ENCODE results near the gene BHLHE40. TPM values are rescaled to one million over a fixed set of nuclear protein-coding genes. Genes with fewer than 3 reads are reported as not detected.

The BHLHE40 gene
- total and polyA plus RNA-seq, 2 of the 13 experiments (the other 11 are each of a cell fraction or from before 2014, with no cell fraction given) = 1.8 to 51.0 TPM

DNA sequence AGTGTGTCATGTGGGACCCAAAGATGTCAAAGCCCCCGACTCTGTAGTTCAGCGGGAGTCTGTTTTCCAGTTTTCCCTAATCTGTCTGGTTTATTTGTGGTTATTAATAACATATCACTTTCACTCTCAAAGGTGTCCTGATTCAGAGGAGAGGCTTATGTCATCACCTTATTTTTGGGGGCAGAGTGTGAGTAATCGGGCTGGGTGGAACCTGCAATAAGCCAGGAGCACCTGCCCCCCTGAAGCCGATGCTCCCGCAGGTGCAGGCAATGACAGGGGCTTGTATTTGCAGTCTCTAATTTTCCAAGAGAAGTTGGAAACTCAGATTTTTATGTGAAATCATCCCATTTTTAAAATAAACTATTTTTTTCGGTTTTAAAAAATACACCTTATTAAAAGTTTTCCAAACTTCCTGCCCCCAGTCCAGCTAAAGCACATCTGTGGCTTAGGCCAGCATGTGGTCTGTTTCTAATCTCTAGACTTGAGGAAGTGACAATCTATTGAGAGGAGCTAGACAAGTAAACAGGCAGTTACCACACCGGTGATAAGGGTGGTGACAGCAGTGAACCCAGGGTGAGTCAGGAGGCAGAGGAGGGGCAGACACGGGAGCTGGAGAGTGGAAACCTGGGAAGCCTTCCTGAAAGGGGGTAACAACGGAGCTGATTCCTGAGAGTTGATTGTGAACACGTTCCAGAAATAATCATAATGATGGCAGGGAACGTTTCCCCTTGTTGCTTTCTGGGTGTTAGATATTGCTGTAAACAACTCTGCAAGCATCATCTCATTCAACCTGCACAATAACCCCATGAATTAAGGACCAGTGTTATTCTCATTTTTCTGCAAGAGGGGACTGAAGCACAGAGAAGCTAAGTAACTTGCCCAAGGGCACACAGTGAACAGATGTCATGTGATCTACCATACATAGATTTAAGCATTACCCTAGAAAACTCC lies 37.2 kb downstream of the BHLHE40 start (continued):
- TF ChIP-seq, protein P1, sequence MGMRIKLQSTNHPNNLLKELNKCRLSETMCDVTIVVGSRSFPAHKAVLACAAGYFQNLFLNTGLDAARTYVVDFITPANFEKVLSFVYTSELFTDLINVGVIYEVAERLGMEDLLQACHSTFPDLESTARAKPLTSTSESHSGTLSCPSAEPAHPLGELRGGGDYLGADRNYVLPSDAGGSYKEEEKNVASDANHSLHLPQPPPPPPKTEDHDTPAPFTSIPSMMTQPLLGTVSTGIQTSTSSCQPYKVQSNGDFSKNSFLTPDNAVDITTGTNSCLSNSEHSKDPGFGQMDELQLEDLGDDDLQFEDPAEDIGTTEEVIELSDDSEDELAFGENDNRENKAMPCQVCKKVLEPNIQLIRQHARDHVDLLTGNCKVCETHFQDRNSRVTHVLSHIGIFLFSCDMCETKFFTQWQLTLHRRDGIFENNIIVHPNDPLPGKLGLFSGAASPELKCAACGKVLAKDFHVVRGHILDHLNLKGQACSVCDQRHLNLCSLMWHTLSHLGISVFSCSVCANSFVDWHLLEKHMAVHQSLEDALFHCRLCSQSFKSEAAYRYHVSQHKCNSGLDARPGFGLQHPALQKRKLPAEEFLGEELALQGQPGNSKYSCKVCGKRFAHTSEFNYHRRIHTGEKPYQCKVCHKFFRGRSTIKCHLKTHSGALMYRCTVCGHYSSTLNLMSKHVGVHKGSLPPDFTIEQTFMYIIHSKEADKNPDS (CRISPR knock-in tag; IDR thresholded peaks at IDR 0.05) = no peak
- TF ChIP-seq ZNF225 (CRISPR knock-in tag; IDR thresholded peaks at IDR 0.05) (no peak), ZNF879 (CRISPR knock-in tag; IDR thresholded peaks at IDR 0.05) (no peak), GLI4 (CRISPR knock-in tag; IDR thresholded peaks at IDR 0.05; ENCODE audit: borderline replicate concordance) (no peak), ZNF747 (CRISPR knock-in tag; IDR thresholded peaks at IDR 0.05; ENCODE audit: borderline replicate concordance) (no peak), STAT5B (CRISPR knock-in tag; IDR thresholded peaks at IDR 0.05) (no peak), PTBP1 (IDR thresholded peaks at IDR 0.05; ENCODE audit: low read depth, low read length, poor library complexity, severe bottlenecking) (no peak), ZNF264 (CRISPR knock-in tag; IDR thresholded peaks at IDR 0.05) (no peak), NFE2L2 (IDR thresholded peaks at IDR 0.05; ENCODE audit: low read length) (no peak), STAG1 (CRISPR knock-in tag; IDR thresholded peaks at IDR 0.05) (no peak; the same call in 1 of the 2 replicates), IRX3 (CRISPR knock-in tag; IDR thresholded peaks at IDR 0.05; ENCODE audit: borderline replicate concordance, low read depth) (no peak), ZFP36L2 (CRISPR knock-in tag; IDR thresholded peaks at IDR 0.05) (no peak), ZNF562 (CRISPR knock-in tag; IDR thresholded peaks at IDR 0.05; ENCODE audit: borderline replicate concordance) (no peak), HMG20B (CRISPR knock-in tag; conservative IDR thresholded peaks at IDR 0.05) (no peak), ZBTB42 (CRISPR knock-in tag; IDR thresholded peaks at IDR 0.05) (no peak), PHF8 (CRISPR knock-in tag; IDR thresholded peaks at IDR 0.05) (no peak), ZNF143 (CRISPR knock-in tag; IDR thresholded peaks at IDR 0.05) (no peak), ZNF382 (CRISPR knock-in tag; IDR thresholded peaks at IDR 0.05; ENCODE audit: borderline replicate concordance) (no peak), NFKBIZ (CRISPR knock-in tag; IDR thresholded peaks at IDR 0.05) (0 out of 2 replicates have a peak, but pooled peaks have one; percentile 49), HOXA3 (CRISPR knock-in tag; IDR thresholded peaks at IDR 0.05) (peak; percentile 22; the same call in 1 of the 2 replicates), ZNF274 (CRISPR knock-in tag; IDR thresholded peaks at IDR 0.05) (no peak)
- TF ChIP-seq, protein P2, sequence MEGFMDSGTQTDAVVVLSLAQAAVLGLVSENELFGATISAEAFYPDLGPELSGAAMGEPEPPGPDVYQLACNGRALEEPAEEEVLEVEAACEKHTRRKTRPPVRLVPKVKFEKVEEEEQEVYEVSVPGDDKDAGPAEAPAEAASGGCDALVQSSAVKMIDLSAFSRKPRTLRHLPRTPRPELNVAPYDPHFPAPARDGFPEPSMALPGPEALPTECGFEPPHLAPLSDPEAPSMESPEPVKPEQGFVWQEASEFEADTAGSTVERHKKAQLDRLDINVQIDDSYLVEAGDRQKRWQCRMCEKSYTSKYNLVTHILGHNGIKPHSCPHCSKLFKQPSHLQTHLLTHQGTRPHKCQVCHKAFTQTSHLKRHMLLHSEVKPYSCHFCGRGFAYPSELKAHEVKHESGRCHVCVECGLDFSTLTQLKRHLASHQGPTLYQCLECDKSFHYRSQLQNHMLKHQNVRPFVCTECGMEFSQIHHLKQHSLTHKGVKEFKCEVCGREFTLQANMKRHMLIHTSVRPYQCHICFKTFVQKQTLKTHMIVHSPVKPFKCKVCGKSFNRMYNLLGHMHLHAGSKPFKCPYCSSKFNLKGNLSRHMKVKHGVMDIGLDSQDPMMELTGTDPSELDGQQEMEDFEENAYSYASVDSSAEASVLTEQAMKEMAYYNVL (CRISPR knock-in tag; IDR thresholded peaks at IDR 0.05; ENCODE audit: borderline replicate concordance) = no peak
- TF ChIP-seq, protein P3, sequence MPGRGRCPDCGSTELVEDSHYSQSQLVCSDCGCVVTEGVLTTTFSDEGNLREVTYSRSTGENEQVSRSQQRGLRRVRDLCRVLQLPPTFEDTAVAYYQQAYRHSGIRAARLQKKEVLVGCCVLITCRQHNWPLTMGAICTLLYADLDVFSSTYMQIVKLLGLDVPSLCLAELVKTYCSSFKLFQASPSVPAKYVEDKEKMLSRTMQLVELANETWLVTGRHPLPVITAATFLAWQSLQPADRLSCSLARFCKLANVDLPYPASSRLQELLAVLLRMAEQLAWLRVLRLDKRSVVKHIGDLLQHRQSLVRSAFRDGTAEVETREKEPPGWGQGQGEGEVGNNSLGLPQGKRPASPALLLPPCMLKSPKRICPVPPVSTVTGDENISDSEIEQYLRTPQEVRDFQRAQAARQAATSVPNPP (CRISPR knock-in tag; IDR thresholded peaks at IDR 0.05) = no peak
- TF ChIP-seq, protein P4, sequence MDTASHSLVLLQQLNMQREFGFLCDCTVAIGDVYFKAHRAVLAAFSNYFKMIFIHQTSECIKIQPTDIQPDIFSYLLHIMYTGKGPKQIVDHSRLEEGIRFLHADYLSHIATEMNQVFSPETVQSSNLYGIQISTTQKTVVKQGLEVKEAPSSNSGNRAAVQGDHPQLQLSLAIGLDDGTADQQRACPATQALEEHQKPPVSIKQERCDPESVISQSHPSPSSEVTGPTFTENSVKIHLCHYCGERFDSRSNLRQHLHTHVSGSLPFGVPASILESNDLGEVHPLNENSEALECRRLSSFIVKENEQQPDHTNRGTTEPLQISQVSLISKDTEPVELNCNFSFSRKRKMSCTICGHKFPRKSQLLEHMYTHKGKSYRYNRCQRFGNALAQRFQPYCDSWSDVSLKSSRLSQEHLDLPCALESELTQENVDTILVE (CRISPR knock-in tag; IDR thresholded peaks at IDR 0.05) = no peak
